ENCODE measurements around the gene CKS2. TPM values are rescaled to one million over a fixed set of nuclear protein-coding genes. Genes with fewer than 3 reads are reported as not detected.

CKS2 gene
- total and polyA plus RNA-seq, 2 of the 8 experiments (the other 6 are each of a cell fraction or from before 2014, with no cell fraction given), result 337 to 689 TPM

- TF ChIP-seq ASH2L (IDR thresholded peaks at IDR 0.05; ENCODE audit: low read length), result no peak
- TF ChIP-seq TEAD4 (IDR thresholded peaks at IDR 0.05; ENCODE audit: low read depth, low read length), result no peak
- no peak for TF ChIP-seq KDM1A (IDR thresholded peaks at IDR 0.05; ENCODE audit: borderline replicate concordance, low read length)
- no peak for TF ChIP-seq SP1 (IDR thresholded peaks at IDR 0.05; ENCODE audit: low read depth, low read length)
- TF ChIP-seq TCF12 (IDR thresholded peaks at IDR 0.05; ENCODE audit: low read depth, low read length), result no peak
- no peak for TF ChIP-seq CHD2 (IDR thresholded peaks at IDR 0.05; ENCODE audit: low read length)
These were observed 34.5 kb downstream of the CKS2 start (continued) for GRCh38 chr9:89345476-89345875.

All from H1 (cell line).